ENCODE results near the gene SYCE3. TPM values are rescaled to one million over a fixed set of nuclear protein-coding genes. Genes with fewer than 3 reads are reported as not detected.
"Not testable (repeated sequence)": the region's sequence is repeated elsewhere in the genome, so short reads cannot be mapped to it uniquely, and the experiment has no call there.

SYCE3 gene
- total and polyA plus RNA-seq, 7 donors: not detected

GRCh38 chr22:50521710-50522109 is 41.0 kb downstream of the SYCE3 start:
- Histone ChIP-seq H3K36me3 (peaks cover 45 to 75% (median 53%) of the 10 kb centered on the region in 4 donors), H3K4me1 (peaks cover 0 to 30% (median 20%) of the 10 kb centered on the region in 4 donors), H3K9me3 (no peaks in the 10 kb centered on the region), H3K4me3 (no peak overlapping the region), H3K27me3 (no peaks in the 10 kb centered on the region), H3K27ac (no peak overlapping the region)
- TF ChIP-seq POLR2A (IDR thresholded peaks at IDR 0.05): no peak
- no peak for TF ChIP-seq POLR2AphosphoS5 (IDR thresholded peaks at IDR 0.05)
- TF ChIP-seq CTCF (IDR thresholded peaks at IDR 0.05): no peak
- no peak for TF ChIP-seq EP300 (IDR thresholded peaks at IDR 0.05)
- intact Hi-C loops (cut with DNase I): no loop called here
- no peak for DNase-seq
- 88 to 95% methylated on average over 10 of the region's 10 CpGs for WGBS, 2 donors

GRCh38 chr22:50520826-50521453 is 41.8 kb downstream of the SYCE3 start:
- H3K27ac ChIP-seq: no peak overlapping the region
- peaks cover 0 to 22% (median 14%) of the 10 kb centered on the region in 4 donors for H3K4me1 ChIP-seq
- 93 to 95% methylated on average over 13 of the region's 13 CpGs for whole genome bisulfite sequencing, 2 donors
- no peaks in the 10 kb centered on the region for H3K27me3 ChIP-seq
- H3K4me3 ChIP-seq: no peak overlapping the region
- peaks cover 45 to 80% (median 54%) of the 10 kb centered on the region in 4 donors for H3K36me3 ChIP-seq
- intact Hi-C loops (cut with DNase I): no loop called here
- TF ChIP-seq EP300 (IDR thresholded peaks at IDR 0.05) (no peak), POLR2AphosphoS5 (IDR thresholded peaks at IDR 0.05) (no peak), CTCF (IDR thresholded peaks at IDR 0.05) (no peak), POLR2A (IDR thresholded peaks at IDR 0.05) (no peak)
- no peaks in the 10 kb centered on the region for H3K9me3 ChIP-seq
- no peak for DNase-seq

- 96% methylated on average over 8 of the region's 8 CpGs for WGBS, 2 donors
- intact Hi-C loops (cut with DNase I); DNase-seq; H3K9me3 ChIP-seq; H3K27me3 ChIP-seq; H3K4me3 ChIP-seq; H3K27ac ChIP-seq: not testable (repeated sequence)
- Histone ChIP-seq H3K4me1 (peaks cover 0 to 19% (median 13%) of the 10 kb centered on the region in 4 donors), H3K36me3 (peaks cover 45 to 80% (median 54%) of the 10 kb centered on the region in 4 donors)
These were observed 42.5 kb downstream of the SYCE3 start for GRCh38 chr22:50520184-50520583.

- peaks cover 0 to 9% (median 3%) of the 10 kb centered on the region in 4 donors for H3K4me1 ChIP-seq
- no peak for TF ChIP-seq POLR2AphosphoS5 (IDR thresholded peaks at IDR 0.05)
- TF ChIP-seq CTCF (IDR thresholded peaks at IDR 0.05): no peak
- no peak for TF ChIP-seq EP300 (IDR thresholded peaks at IDR 0.05)
- TF ChIP-seq POLR2A (IDR thresholded peaks at IDR 0.05): no peak
- no peak for DNase-seq
- H3K4me3 ChIP-seq: no peak overlapping the region
- H3K9me3 ChIP-seq: no peaks in the 10 kb centered on the region
- intact Hi-C loops (cut with DNase I): no loop called here
- WGBS, 2 donors: 98% methylated on average over 8 of the region's 8 CpGs
- no peaks in the 10 kb centered on the region for H3K27me3 ChIP-seq
- no peak overlapping the region for H3K27ac ChIP-seq
- peaks cover 45 to 80% (median 54%) of the 10 kb centered on the region in 4 donors for H3K36me3 ChIP-seq
These were observed 43.6 kb downstream of the SYCE3 start for GRCh38 chr22:50519151-50519550.

GRCh38 chr22:50518606-50519005 is 44.1 kb downstream of the SYCE3 start:
- Histone ChIP-seq H3K27ac (no peak overlapping the region), H3K36me3 (peaks cover 44 to 74% (median 51%) of the 10 kb centered on the region in 4 donors), H3K9me3 (no peaks in the 10 kb centered on the region), H3K4me3 (no peak overlapping the region), H3K4me1 (peaks cover 0 to 4% (median 0%) of the 10 kb centered on the region in 4 donors), H3K27me3 (no peaks in the 10 kb centered on the region)
- intact Hi-C loops (cut with DNase I): no loop called here
- TF ChIP-seq CTCF (IDR thresholded peaks at IDR 0.05) (no peak), POLR2AphosphoS5 (IDR thresholded peaks at IDR 0.05) (no peak), EP300 (IDR thresholded peaks at IDR 0.05) (no peak), POLR2A (IDR thresholded peaks at IDR 0.05) (no peak)
- 95 to 96% methylated on average over 7 of the region's 7 CpGs for WGBS, 2 donors
- no peak for DNase-seq
